GM12874 (cell line): Measurements from ENCODE around the gene SLC16A5.

ENCODE experiments used
- CTCF ChIP-seq: IDR thresholded peaks from 2 replicates; pipeline ENCODE4 v1.5.1; 2011; ENCODE audit warnings: low read depth, mild to moderate bottlenecking, control low read depth, low read length, moderate library complexity; ENCODE audit not compliant: insufficient read depth

SLC16A5 gene

GRCh38 chr17:75105126-75106080 is 17.6 kb downstream of the SLC16A5 start:
- peak; percentile 78 for TF ChIP-seq CTCF

GRCh38 chr17:75108193-75108592 is 20.4 kb downstream of the SLC16A5 start:
- TF ChIP-seq CTCF = no peak

- TF ChIP-seq CTCF = no peak
These were observed 21.3 kb downstream of the SLC16A5 start for GRCh38 chr17:75109046-75109406.

- no peak for TF ChIP-seq CTCF
These were observed 21.9 kb downstream of the SLC16A5 start, which contains the start of gene ARMC7 for GRCh38 chr17:75109407-75110233. Gene ARMC7, plus strand, starts transcription at chr17:75109969. Its CDS starts 320 bp downstream, at chr17:75110289.

GRCh38 chr17:75110234-75110937 is 22.6 kb downstream of the SLC16A5 start:
- TF ChIP-seq CTCF = no peak

- TF ChIP-seq CTCF = no peak
These were observed 24.1 kb downstream of the SLC16A5 start for GRCh38 chr17:75111777-75112335.
